G401 (cell line): ENCODE data around the gene CD47. TPM values are rescaled to one million over a fixed set of nuclear protein-coding genes. Genes with fewer than 3 reads are reported as not detected.
A peak's percentile ranks its signal among the peaks of the same experiment; 100 is the strongest.

Experiments
- DNase-seq: peaks from one replicate; pipeline ENCODE4 v3.0.0-alpha.2; 2015; ENCODE audit warnings: low spot score
- in situ Hi-C: cut with HindIII; loops from 2 replicates; pipeline ENCODE4 v1.10.0; 2016; ENCODE audit warnings: low sequenced_read_pairs, mixed read lengths
- total RNA-seq: library from RNA; depleted of rRNA; stranded (reverse); fragments of >200 nt; shearing (Covaris generic); gene quantifications from 2 replicates; pipeline ENCODE4 v1.2.3, GENCODE V29; 2014

CD47 gene
- total RNA-seq, 1 experiment from 2014 or later = 0.85 TPM

DNA sequence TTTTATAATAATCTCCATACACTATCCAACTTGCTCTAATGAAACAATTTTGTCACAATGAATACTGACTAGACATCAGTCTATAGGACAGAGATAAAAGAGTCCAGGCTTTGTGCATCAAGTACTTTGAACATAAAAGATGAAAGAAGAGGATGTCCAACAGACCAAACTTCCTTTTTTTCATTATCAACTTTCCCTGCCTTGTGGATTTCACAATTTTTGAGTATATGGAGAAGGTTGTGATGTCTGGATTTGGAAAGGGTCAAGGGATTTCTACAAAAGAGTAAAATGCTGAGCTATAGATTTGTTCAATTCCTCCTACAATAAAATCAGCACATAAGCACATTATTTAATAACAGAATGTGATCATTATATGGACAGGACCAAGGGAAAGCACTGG is 25.7 kb downstream of the CD47 start:
- no peak for DNase-seq
- in situ Hi-C loops = no loop called here

DNA sequence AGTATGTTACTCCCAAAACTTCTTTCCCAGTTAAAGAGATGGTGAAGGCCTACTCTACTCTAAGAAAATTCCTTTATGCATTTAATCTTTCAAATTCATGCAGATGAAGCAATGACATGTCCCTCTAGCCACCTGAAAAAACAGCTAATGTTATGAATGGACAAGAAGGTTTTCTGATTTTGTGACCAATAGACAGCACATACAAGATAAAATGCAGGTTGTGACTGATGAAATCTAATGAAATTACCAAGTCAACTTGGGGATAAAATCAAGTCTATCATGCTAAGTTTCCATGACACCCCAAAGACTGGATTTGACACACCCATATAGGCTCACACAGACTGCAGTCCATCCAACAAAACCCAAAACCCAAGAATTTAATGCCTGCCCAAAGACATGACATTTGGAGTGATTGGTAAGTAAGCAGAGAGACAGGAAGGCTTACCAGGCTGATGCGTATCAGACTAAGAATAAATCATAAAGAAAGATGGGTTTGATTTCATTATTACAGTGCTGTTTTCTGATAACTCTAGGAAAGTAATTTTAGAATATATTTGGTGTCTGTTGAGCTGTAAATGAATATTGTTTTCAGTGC is 26.4 kb downstream of the CD47 start:
- in situ Hi-C loops = no loop called here
- DNase-seq = no peak

DNA sequence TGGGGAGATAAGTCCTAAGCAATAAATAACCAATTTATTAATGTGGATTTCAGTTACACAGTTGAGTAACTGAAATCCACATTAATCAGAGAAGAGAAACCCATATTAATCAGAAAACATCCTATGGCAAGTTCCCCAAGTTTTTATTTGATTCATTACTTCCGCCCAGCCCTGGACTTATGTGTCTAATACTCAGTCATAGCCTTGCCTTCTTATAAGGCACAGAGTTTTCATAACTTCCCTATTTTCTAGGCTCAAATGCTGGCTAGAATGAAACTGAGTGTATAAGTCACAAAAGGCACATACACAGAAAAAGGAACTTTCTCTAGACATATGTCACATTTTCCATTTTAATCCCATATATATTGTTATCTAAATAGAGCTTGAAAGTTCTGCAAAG is 28.8 kb downstream of the CD47 start:
- no peak for DNase-seq
- in situ Hi-C loops = no loop called here

DNA sequence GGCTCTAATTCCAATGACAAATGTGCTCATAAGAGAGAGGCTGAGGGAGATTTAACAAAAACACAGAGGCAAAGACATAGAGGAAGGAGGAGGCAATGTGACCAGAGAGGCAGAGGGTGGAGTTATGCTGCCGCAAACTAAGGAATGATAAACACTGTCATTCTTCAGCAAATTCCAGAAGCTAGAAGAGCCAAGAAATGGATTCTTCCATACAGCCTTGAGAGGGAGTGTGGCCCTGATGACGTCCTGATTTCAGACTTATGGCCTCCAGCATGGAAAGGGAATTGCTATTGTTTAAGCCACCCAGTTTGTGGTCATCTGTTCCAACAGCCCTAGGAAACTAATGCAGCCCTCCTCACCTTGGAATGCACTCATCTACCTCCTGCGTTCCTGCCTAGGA is 30.5 kb downstream of the CD47 start:
- in situ Hi-C loops = no loop called here
- no peak for DNase-seq

DNA sequence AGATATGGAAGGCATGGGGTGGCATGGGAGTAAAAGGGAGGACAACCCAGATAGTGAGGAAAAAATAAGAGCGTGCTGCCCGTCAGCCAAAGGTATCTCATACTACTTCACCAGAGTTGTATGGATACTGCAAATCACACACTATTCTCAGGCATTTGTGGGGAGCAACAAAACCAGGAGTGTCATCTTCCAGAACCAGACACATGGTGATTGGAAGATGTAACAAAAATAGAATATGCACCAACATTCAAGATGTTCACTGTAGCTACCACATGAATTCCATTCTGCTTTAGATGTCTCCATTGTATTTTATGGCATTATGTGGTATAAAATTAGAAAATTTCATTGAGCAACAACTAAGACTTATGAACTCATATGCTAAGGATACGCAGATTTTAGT is 34.9 kb downstream of the CD47 start:
- DNase-seq = no peak
- in situ Hi-C loops = no loop called here

DNA sequence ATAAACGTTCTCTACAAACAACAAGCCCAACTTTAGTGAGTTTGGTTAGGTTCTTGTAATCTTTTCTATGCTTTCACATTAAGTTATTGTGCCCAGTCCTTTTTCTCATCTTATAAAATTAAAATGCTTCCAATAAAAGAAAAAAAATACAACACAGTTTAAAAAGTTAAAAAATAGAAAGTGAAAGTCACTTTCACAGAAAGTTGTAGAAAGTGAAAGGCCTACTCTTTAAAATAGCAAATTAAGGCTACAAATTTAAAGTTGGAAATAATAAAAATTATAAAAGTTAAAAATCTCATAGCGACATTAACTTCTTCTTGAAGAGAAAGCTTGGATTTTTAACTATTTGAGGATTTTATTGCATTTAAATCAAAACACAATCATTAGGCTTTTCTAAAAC is 35.9 kb downstream of the CD47 start:
- no peak for DNase-seq
- in situ Hi-C loops = no loop called here

DNA sequence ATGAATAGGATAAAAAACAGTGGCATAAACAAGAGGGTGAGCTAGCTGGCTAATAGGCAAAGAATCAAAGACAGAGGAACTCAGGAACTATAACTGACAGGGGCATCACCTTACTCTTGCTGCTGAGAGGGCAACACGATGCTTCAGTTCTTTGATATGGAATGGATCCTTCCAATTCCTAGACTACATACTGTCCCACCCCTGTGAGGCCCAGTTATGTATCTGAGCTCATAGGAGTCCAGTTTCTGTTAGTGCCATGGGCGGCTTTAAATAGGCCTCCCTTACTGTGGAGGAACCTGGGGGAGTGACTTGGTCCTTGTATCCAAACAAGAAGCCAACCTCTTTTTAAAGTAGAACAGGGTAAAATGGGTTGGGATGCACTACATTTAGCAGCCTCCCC is 37.3 kb downstream of the CD47 start:
- no peak for DNase-seq
- in situ Hi-C loops = no loop called here

DNA sequence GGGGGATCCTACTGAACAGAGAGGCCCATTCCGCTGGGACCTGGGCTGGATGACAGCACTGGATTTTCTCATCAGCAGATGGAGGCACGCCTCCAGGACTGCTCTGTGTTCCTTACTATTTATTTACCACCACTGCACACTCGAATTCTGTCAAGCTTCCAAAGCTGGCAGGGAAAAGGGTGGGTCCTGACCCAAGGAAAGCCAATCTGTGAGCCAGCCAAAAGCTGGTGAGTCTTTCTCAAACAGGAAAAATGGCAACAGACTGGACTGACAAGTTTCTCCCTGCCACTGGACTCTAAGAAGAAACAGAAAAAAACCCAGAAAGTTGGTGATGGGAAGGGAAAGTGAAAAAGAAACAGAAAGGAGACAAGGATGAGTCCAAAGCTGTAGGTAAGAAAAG is 37.8 kb downstream of the CD47 start:
- peak; percentile 35 for DNase-seq
- in situ Hi-C loops = no loop called here

DNA sequence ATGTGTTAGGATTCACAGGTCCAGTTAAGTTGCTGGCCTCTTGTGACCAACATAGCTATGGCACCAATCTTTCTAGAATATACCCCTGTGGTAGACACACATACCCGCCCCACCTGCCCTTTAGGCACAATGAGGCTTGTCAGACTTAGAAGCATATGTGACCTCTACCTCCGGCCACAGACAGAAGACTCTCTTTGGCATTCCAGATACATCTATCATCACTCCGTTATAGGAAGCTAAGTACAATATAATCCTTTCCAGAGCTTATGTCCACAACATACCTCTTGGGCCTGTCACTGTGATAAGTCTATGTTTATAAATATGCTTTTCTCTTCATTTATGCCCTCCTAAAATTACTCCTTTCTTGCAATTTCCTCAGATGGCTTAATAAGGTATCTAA is 39.8 kb downstream of the CD47 start:
- in situ Hi-C loops = no loop called here

DNA sequence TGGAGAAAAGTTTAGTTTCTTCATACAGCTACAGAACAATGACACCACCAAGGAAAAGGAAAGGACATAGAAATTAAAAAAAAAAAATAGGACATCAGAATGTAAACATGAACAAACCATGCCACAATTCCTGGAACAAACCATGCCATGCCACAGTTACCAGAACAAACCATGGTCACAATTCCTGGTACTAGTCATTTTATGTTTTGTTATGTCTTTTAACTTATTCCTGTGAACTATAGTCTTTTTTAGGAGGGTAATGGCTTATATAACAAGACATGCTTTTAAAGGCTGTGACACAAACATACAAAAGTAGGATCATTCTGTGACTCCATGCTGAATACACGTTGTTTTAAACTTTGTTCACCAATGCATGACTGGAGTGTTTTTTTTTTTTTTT is 42.8 kb downstream of the CD47 start:
- DNase-seq = no peak
- in situ Hi-C loops = no loop called here

More for the DNA sequence above, 39.8 kb downstream of the CD47 start:
- DNase-seq = no peak

DNA sequence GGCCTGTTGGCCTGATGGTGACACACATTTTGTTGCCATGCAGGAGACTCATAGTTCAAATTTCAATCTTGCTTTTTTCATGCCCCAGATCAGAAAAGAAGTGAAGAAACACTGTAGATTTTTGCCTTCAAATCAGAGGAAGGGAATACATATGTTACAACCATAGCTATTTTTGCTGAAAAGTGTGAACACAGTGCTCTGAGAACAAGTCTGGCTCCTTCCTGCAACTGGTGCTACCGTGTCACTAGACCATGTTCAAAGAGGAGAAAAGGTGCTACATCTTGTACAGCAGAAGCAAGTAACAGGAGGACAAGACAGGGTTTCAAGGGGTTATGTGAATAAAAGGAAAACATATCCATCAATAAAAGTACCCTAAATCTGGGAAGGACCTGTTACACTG is 44.6 kb downstream of the CD47 start:
- no peak for DNase-seq
- in situ Hi-C loops = no loop called here

DNA sequence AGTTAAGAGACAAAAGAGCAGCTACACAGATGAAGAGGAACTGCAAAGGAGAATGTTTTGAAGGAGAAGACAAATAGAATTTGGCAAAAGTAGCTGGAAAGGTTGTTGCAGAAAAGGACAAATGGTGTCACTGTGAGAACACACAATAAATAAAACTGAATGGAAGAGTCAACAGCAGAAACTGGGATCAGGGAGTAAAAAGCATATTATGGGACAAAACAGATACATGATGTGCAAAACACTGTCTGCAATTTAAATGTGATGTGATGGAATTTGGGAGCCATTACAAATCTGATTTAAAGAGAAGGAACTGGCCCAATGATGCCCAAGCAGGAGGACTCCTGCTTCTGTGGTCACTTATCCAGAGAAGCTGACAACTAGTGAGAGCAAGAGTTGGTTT is 46.1 kb downstream of the CD47 start:
- in situ Hi-C loops = no loop called here
- DNase-seq = no peak

DNA sequence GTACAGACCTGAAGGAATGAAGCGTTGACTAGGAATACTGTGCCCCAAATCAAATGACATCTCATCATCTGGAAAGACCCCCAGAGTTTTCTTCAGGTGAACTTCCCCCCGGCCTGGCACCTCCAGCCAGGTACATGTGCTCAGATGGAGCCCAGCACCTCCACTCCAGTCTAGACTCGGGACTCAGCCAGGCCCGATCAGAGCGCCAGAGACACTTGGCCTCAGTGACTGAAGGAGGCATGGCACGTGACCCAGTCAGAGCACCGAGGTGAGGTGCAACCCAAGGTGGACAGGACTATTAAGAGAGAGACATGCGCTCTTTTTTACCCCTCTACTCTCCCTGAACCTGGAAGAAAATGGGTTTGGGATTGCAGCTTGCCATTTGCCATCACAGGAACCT is 48.5 kb downstream of the CD47 start:
- no peak for DNase-seq
- in situ Hi-C loops = no loop called here

DNA sequence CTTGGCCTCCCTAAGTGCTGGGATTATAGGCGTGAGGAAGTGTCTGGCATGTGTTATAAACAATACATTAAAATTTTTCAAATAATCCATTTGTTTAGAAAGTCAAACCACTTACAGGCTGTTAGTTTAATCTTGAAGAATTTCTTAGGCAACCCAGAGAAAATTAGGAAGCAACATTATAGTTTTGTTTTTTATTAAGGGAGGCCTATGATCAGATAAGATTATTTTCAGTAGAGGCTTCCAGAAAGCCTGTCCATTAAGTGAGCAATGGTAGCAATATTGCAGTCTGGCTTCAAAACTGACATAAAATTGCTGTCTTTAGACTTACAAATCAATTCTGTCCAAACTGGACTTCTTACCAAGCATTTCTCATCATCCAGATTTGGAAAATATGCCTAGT is 49.6 kb downstream of the CD47 start:
- in situ Hi-C loops = no loop called here
- no peak for DNase-seq

DNA sequence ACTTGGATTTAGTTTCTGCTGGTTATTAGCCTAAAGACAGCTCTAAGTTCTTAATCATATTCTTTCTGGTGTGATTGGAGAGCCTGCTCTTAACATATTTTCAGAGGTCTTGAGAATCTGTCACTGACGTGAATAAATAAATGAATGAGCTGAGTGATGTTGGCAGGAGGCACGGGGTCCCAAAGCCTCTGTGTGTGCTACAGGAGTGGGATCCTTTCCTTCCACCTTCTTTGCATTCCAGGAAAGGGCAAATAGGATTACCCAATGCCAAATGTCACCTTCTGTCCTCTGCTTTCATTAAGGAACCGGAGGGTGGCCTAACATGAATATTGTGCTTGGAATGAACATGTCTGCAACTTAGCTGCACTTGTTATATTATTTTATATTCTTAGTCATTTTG is 53.1 kb downstream of the CD47 start:
- peak; percentile 53 for DNase-seq
- in situ Hi-C loops = no loop called here

DNA sequence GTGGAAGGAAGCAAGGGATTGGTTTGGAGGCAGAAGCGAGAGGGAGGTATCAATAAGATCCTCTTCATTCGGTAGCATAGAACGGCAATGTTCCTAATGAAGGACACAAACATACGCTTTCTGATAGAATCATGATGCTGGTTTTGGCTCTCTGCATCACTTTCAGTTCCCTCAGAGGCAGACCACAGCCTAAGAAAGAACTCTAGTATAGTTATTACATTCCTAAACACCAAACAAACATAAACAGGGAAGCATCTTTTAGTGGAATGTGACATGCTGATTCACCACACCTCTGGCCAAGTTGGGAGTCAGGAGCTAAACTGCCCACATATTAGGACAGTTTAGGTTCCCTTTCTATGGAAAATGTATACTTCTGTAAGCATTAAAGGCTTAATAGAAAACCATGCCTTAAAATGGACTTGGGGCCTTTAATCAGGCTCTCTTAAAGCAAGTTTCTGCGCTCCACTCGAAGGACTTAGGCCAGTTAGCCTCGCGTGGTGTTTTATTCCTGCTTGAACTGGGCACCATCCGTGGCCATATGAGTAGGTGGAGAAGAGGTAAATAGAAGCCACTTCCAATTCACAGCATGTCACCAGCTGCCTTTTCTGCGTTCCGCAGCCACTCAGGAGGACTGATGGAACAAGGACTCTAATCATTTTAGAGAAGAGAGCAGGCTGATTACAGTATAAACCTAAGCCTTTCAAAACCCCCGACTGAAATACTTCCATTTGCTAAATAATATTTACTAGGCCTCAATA is 53.7 kb downstream of the CD47 start:
- in situ Hi-C loops = no loop called here

DNA sequence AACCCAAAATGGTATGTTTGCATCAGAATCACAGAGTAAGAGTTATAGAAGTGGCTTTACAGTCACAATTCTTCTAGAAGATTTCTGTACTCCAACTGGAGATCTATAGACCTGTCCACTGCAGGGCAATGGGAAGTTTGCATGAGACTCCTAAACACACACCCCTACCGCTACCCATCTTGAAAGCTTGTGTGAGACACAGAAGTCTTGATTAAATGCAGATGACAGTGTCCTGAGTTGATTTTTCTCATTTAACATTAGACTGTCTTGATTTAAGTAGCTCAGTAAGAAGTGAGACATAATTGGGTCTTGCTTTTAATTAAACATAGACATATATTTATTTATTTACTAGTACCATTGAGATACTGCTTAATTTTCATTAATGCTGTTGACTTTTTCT is 54.4 kb downstream of the CD47 start:
- no peak for DNase-seq
- in situ Hi-C loops = no loop called here

More for the DNA sequence above, 53.7 kb downstream of the CD47 start:
- peak; percentile 84 for DNase-seq

DNA sequence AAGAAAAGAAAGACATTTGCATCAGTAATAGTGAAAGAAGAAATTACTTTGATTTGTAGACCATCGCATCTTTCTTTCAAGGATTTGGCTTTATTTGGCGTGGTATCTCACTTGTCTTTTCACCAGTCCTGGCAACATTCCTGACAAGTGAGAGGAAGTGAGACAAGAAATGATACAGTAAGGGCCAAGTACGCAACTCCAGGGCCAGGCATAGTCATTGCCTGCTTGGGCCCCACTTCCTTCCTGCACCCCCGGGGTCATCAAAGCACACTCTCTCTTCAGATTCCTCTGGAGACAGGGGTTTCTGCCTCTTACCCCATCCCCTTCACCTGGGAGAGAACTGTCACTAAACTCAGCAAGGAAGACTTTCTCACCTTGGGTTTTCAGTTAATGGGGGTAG is 55.1 kb downstream of the CD47 start:
- in situ Hi-C loops = no loop called here
- DNase-seq = no peak

DNA sequence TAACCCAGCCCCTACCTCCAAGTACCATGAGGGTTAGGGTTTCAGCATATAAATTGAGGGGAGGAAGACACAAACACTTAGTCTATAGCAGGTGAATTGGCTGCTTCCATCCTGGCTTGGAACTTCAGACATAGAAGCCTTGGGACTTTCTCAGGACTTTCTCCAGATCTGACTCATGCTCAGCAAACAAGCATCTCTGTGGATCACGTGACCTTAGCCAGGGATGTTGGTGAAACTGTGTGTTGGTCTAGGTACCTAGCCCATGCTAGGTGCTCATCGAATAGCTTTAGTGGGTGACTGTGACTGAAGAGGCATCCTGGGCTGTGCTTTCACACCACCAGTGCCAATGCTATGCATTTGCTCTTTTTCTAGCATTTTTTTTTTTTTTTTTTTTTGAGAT is 58.9 kb downstream of the CD47 start:
- in situ Hi-C loops = no loop called here
- DNase-seq = no peak

DNA sequence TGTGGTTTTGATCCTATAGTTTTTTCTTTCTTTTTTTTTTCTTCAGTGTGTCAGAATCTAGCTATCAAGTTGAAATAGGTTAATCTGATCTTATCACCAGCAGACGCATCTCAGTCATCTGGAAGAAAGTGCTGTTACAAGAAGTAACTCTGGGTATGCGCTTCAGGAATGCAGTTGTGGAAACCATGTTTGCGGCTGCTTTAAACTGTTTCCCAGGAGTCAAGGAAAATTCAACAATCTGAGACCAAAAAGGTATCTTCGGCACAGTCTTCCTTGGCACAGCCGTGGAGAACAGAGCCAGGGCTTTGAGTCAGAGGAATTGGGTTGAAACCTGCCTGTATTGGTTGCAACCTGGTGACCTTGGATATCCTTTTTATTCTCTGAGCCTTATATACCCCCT is 59.9 kb downstream of the CD47 start:
- DNase-seq = no peak
- in situ Hi-C loops = no loop called here

DNA sequence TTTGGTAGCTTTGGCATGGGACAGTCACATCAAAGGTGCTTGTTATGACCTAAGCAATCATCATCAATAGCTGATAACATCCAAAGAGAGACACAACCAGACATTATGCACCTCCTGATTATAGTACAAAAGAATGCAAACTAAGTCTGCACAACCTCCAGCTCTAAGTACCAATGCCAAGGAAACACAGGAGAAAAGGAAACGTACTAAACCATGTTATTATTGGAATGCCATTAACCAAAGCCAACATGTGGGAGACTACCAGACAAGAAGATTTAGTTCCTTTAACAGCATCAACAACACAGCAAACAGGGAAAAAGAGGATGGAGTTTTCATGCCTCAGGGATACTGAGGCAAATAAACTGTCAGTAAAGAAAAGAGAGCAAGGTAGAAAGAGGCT is 61.4 kb downstream of the CD47 start:
- no peak for DNase-seq
- in situ Hi-C loops = no loop called here
